OCI-LY3 (cell line): ENCODE measurements around the gene SRSF6.

Experiments used
- H2AFZ ChIP-seq: fragments of 200-600, 300-600 bp; shearing (Covaris generic); 2 replicates; pipeline ENCODE4 v1.6.0; 2014; ENCODE audit warnings: antibody characterized with exemption, low read depth, low read length
- H3K27ac ChIP-seq: fragments of 200-600, 300-600 bp; sonication (generic); 2 replicates; pipeline ENCODE4 v1.5.1; 2014; ENCODE audit warnings: mild to moderate bottlenecking, low read length, moderate library complexity, mixed read lengths
- H3K27me3 ChIP-seq: fragments of 200-600, 300-600 bp; sonication (generic); 2 replicates; pipeline ENCODE4 v1.6.1; 2014; ENCODE audit warnings: low read depth, low read length, mixed read lengths
- H3K36me3 ChIP-seq: fragments of 200-600, 300-600 bp; sonication (generic); replicated peaks from 2 replicates; pipeline ENCODE3; 2014; ENCODE audit warnings: low read depth, low read length, mixed read lengths
- H3K4me1 ChIP-seq: fragments of 300-600, 200-600 bp; sonication (generic); 2 replicates; pipeline ENCODE4 v1.6.1; 2014; ENCODE audit warnings: low read length, mixed read lengths
- H3K4me2 ChIP-seq: fragments of 200-600, 300-600 bp; sonication (generic); 2 replicates; pipeline ENCODE4 v1.6.1; 2014; ENCODE audit warnings: low read length, mixed read lengths
- H3K4me3 ChIP-seq: fragments of 300-600, 200-600 bp; sonication (generic); 2 replicates; pipeline ENCODE4 v1.5.1; 2014; ENCODE audit warnings: antibody characterized with exemption, mild to moderate bottlenecking, low read length, moderate library complexity
- H3K79me2 ChIP-seq: fragments of 300-600, 200-600 bp; shearing (Covaris generic); 2 replicates; pipeline ENCODE4 v1.6.1; 2014; ENCODE audit warnings: mild to moderate bottlenecking, low read length, mixed read lengths
- H3K9ac ChIP-seq: fragments of 300-600, 200-600 bp; shearing (Covaris generic); 2 replicates; pipeline ENCODE4 v1.6.0; 2014; ENCODE audit warnings: mild to moderate bottlenecking, low read length, moderate library complexity
- H3K9me3 ChIP-seq: fragments of 200-600, 300-600 bp; shearing (Covaris generic); 2 replicates; pipeline ENCODE4 v1.6.1; 2014; ENCODE audit warnings: low read length, mixed read lengths; ENCODE audit not compliant: insufficient read depth
- H4K20me1 ChIP-seq: fragments of 200-600, 300-600 bp; sonication (generic); 2 replicates; pipeline ENCODE4 v1.6.1; 2016; ENCODE audit warnings: low read length, mixed read lengths; ENCODE audit not compliant: insufficient read depth
- EZH2phosphoT487 ChIP-seq: fragments of 200-600 bp; shearing (Covaris generic); IDR thresholded peaks from 2 replicates; pipeline ENCODE4 v1.6.1; 2018; ENCODE audit warnings: antibody characterized with exemption, mixed run types, low read depth
- TF ChIP-seq, protein P1 (sequence below): fragments of 200-600, 300-600 bp; sonication (generic); IDR thresholded peaks from 2 replicates; pipeline ENCODE4 v1.5.1; 2014; ENCODE audit warnings: antibody characterized with exemption, low read length, low read depth

The SRSF6 gene

DNA sequence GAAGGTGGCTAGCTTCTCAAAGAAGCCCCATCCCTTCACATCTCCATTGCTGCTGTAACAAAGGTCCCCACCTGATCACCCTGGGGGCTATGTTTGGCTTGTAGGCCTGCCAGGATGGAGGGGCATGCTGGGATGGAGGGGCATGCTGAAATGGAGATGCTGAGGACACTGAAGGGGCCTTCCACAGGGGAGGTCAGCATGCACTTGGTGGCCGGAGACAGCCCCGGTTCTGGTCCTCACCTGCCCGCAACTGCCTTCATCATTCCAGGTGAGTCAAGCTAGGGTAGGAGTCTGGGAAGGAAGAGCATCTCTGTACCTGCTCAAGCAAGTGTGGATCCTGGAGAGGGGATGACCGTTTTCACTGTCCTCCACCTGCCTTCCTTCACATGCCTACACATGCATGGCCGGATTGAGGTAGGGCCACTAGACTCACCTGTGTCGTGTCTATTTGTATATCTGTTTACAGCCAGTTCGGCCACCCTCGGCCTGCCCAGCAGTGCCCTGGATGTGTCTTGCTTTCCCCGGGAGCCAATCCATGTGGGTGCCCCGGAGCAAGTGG lies 55.8 kb downstream of the SRSF6 start:
- peak overlapping the region; percentile 75; the same call in 1 of the 2 replicates for H2AFZ ChIP-seq
- peak overlapping the region; percentile 78 for H3K4me3 ChIP-seq

More for the DNA sequence above, 55.8 kb downstream of the SRSF6 start:
- Histone ChIP-seq H3K9me3 (no peaks in the 10 kb centered on the region), H3K36me3 (peaks cover 3% of the 10 kb centered on the region), H3K4me2 (peak overlapping the region; percentile 72), H3K4me1 (0 out of 2 replicates have a peak, but pooled peaks cover 5% of the 10 kb centered on the region), H3K27ac (no peak overlapping the region), H3K9ac (peak overlapping the region; percentile 55), H4K20me1 (no peaks in the 10 kb centered on the region), H3K27me3 (no peaks in the 10 kb centered on the region), H3K79me2 (peaks cover 7% of the 10 kb centered on the region)
- TF ChIP-seq EZH2phosphoT487 = no peak
- TF ChIP-seq, protein P1, sequence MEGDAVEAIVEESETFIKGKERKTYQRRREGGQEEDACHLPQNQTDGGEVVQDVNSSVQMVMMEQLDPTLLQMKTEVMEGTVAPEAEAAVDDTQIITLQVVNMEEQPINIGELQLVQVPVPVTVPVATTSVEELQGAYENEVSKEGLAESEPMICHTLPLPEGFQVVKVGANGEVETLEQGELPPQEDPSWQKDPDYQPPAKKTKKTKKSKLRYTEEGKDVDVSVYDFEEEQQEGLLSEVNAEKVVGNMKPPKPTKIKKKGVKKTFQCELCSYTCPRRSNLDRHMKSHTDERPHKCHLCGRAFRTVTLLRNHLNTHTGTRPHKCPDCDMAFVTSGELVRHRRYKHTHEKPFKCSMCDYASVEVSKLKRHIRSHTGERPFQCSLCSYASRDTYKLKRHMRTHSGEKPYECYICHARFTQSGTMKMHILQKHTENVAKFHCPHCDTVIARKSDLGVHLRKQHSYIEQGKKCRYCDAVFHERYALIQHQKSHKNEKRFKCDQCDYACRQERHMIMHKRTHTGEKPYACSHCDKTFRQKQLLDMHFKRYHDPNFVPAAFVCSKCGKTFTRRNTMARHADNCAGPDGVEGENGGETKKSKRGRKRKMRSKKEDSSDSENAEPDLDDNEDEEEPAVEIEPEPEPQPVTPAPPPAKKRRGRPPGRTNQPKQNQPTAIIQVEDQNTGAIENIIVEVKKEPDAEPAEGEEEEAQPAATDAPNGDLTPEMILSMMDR = no peak
